ENCODE data around the gene SERPIND1.
"Not testable (repeated sequence)": the region's sequence is repeated elsewhere in the genome, so short reads cannot be mapped to it uniquely, and the experiment has no call there.

Gene SERPIND1

GRCh38 chr22:20773793-20774212 lies at the start of gene SERPIND1:
Gene SERPIND1, plus strand, starts transcription at chr22:20774113. Its CDS starts 5,200 bp downstream, at chr22:20779313.
- DNase-seq (ENCODE audit: low read depth in 2 of 2) = no peak

GRCh38 chr22:20724676-20725454 lies 49.0 kb upstream of the SERPIND1 start:
- DNase-seq (ENCODE audit: low read depth in 2 of 2) = no peak

- no peak for DNase-seq (ENCODE audit: low read depth in 2 of 2)
These were observed 47.8 kb upstream of the SERPIND1 start for GRCh38 chr22:20725987-20726558.

- DNase-seq (ENCODE audit: low read depth in 2 of 2) = no peak
These were observed 46.5 kb upstream of the SERPIND1 start for GRCh38 chr22:20727118-20728015.

GRCh38 chr22:20728523-20729190 lies 45.3 kb upstream of the SERPIND1 start:
- DNase-seq (ENCODE audit: low read depth in 2 of 2) = no peak

GRCh38 chr22:20729194-20729593 lies 44.7 kb upstream of the SERPIND1 start:
- DNase-seq (ENCODE audit: low read depth in 2 of 2) = no peak

GRCh38 chr22:20732431-20732830 lies 41.5 kb upstream of the SERPIND1 start:
- DNase-seq (ENCODE audit: low read depth in 2 of 2) = not testable (repeated sequence)

GRCh38 chr22:20735356-20736162 lies 38.4 kb upstream of the SERPIND1 start:
- not testable (repeated sequence) for DNase-seq (ENCODE audit: low read depth in 2 of 2)

- DNase-seq (ENCODE audit: low read depth in 2 of 2) = not testable (repeated sequence)
These were observed 37.0 kb upstream of the SERPIND1 start for GRCh38 chr22:20736891-20737290.

- no peak for DNase-seq (ENCODE audit: low read depth in 2 of 2)
These were observed 35.4 kb upstream of the SERPIND1 start for GRCh38 chr22:20738394-20739089.

GRCh38 chr22:20740222-20740951 lies 33.5 kb upstream of the SERPIND1 start:
- no peak for DNase-seq (ENCODE audit: low read depth in 2 of 2)

GRCh38 chr22:20741008-20741633 lies 32.8 kb upstream of the SERPIND1 start:
- DNase-seq (ENCODE audit: low read depth in 2 of 2) = no peak

GRCh38 chr22:20741634-20742581 lies 32.0 kb upstream of the SERPIND1 start:
- DNase-seq (ENCODE audit: low read depth in 2 of 2) = peak in 1 of 2 experiments; percentile 5

GRCh38 chr22:20742764-20743163 lies 31.1 kb upstream of the SERPIND1 start:
- no peak for DNase-seq (ENCODE audit: low read depth in 2 of 2)

- no peak for DNase-seq (ENCODE audit: low read depth in 2 of 2)
These were observed 29.5 kb upstream of the SERPIND1 start for GRCh38 chr22:20744456-20744855.

GRCh38 chr22:20745119-20745518 lies 28.8 kb upstream of the SERPIND1 start:
- no peak for DNase-seq (ENCODE audit: low read depth in 2 of 2)

- DNase-seq (ENCODE audit: low read depth in 2 of 2) = no peak
These were observed 27.3 kb upstream of the SERPIND1 start for GRCh38 chr22:20746431-20747189.

Measured in fibroblast of skin of left quadriceps (primary cell).